SJCRH30 (cell line): Measurements from ENCODE around the gene NKIRAS2. TPM values are rescaled to one million over a fixed set of nuclear protein-coding genes. Genes with fewer than 3 reads are reported as not detected.
A peak's percentile ranks its signal among the peaks of the same experiment; 100 is the strongest.

ENCODE experiments used
- DNase-seq, 2 experiments: peaks; one replicate each; pipeline ENCODE4 v3.0.0-alpha.2; 2015 to 2020
- H3K27ac ChIP-seq: fragments of 250-450 bp; sonication (Bioruptor Pico); 2 replicates; pipeline ENCODE4 v1.5.1; 2020; ENCODE audit warnings: mild to moderate bottlenecking, moderate library complexity
- H3K27me3 ChIP-seq: fragments of 250-450 bp; sonication (Bioruptor Pico); 2 replicates; pipeline ENCODE4 v1.5.1; 2020; ENCODE audit warnings: mild to moderate bottlenecking, moderate library complexity
- H3K36me3 ChIP-seq: fragments of 250-450 bp; sonication (Bioruptor Pico); 2 replicates; pipeline ENCODE4 v1.5.1; 2020; ENCODE audit warnings: mild to moderate bottlenecking, moderate library complexity
- H3K4me1 ChIP-seq: fragments of 250-450 bp; sonication (Bioruptor Pico); 2 replicates; pipeline ENCODE4 v1.5.1; 2020; ENCODE audit warnings: mild to moderate bottlenecking, moderate library complexity
- H3K4me3 ChIP-seq: fragments of 250-450 bp; sonication (Bioruptor Pico); 2 replicates; pipeline ENCODE4 v1.5.1; 2020; ENCODE audit warnings: mild to moderate bottlenecking, moderate library complexity
- H3K9me3 ChIP-seq: fragments of 250-450 bp; sonication (Bioruptor Pico); replicated peaks from 2 replicates; pipeline ENCODE4 v1.5.1; 2020; ENCODE audit warnings: mild to moderate bottlenecking, moderate library complexity
- total RNA-seq: library from RNA; depleted of rRNA; stranded (reverse); fragments of >200 nt; shearing (Covaris generic); gene quantifications from 2 replicates; pipeline ENCODE4 v1.2.3, GENCODE V29; 2014

Gene NKIRAS2
- total RNA-seq, 1 experiment from 2014 or later, result 80.3 TPM

DNA sequence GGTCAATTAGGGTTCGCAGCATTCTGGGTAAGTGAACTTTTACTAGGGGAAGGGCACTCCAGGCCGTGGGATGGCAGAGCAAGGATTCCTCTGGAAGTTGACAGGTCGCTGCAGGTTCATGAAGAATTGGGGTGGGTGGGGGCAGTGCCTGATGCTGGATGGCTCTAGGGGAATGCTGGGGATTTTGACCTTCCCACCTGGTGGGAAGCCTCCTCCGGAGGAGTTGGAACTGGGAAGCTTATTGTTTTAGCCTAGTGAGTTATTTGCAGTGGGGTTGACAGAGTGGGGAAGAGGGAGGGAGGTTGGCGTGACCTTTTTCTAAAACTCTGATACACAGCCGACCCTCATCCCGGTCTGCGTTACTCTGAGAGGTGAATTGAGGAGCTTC is 31.1 kb downstream of the NKIRAS2 start:
- Histone ChIP-seq H3K4me1 (peaks cover 4% of the 10 kb centered on the region; the same call in 1 of the 2 replicates), H3K4me3 (no peak overlapping the region), H3K36me3 (no peaks in the 10 kb centered on the region), H3K27me3 (peaks cover 6% of the 10 kb centered on the region; the same call in 1 of the 2 replicates), H3K9me3 (no peaks in the 10 kb centered on the region), H3K27ac (no peak overlapping the region)
- DNase-seq, result no peak

DNA sequence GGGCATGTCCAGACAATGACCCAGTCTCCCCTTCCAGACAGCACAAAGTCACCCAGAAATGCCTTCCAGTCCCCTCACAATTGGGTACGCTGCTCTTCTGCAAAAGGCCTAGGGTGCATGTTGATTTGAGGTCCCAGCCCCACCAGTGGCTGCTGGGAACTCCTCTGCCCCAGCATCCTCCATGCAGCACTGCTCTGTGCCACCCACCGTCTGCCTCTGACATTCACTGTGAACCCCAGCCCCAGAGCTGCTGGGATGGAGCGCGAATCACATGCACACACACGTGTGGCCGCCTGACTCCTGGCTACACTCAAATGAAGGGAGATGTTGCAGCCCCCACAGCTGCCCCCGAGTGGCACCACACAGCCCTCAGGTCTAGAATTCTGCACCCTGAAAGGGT is 31.8 kb downstream of the NKIRAS2 start:
- H3K27me3 ChIP-seq, result peaks cover 6% of the 10 kb centered on the region; the same call in 1 of the 2 replicates
- H3K36me3 ChIP-seq, result no peaks in the 10 kb centered on the region
- H3K9me3 ChIP-seq, result no peaks in the 10 kb centered on the region
- DNase-seq, result no peak
- H3K27ac ChIP-seq, result no peak overlapping the region
- peaks cover 4% of the 10 kb centered on the region; the same call in 1 of the 2 replicates for H3K4me1 ChIP-seq
- H3K4me3 ChIP-seq, result no peak overlapping the region

DNA sequence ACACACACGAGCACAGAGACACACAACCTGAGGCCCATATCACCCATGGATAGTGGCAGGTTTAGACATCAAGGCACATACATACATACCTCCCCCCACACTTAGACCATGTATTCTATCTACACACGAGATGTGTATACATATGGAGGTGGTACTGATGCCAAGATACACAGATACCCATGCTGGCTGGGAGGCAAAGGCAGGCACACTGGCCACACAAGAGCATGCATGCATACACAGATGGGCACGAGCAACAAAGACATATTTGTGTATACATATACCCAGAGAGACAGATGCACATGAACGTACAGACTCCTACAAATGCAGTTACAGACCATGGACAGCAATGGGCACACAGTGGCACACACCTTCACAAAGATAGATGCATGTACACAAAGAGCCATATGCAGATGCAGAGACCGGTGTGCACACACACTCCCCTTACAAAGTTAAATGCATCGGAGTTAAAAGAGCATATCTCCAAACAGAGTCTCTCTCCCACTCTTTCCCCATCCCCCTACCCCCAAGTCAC is 32.5 kb downstream of the NKIRAS2 start:
- no peak for DNase-seq
- no peak overlapping the region for H3K4me3 ChIP-seq
- H3K36me3 ChIP-seq, result no peaks in the 10 kb centered on the region
- no peak overlapping the region for H3K27ac ChIP-seq
- no peaks in the 10 kb centered on the region for H3K9me3 ChIP-seq
- H3K4me1 ChIP-seq, result peaks cover 4% of the 10 kb centered on the region; the same call in 1 of the 2 replicates
- H3K27me3 ChIP-seq, result peaks cover 6% of the 10 kb centered on the region; the same call in 1 of the 2 replicates

DNA sequence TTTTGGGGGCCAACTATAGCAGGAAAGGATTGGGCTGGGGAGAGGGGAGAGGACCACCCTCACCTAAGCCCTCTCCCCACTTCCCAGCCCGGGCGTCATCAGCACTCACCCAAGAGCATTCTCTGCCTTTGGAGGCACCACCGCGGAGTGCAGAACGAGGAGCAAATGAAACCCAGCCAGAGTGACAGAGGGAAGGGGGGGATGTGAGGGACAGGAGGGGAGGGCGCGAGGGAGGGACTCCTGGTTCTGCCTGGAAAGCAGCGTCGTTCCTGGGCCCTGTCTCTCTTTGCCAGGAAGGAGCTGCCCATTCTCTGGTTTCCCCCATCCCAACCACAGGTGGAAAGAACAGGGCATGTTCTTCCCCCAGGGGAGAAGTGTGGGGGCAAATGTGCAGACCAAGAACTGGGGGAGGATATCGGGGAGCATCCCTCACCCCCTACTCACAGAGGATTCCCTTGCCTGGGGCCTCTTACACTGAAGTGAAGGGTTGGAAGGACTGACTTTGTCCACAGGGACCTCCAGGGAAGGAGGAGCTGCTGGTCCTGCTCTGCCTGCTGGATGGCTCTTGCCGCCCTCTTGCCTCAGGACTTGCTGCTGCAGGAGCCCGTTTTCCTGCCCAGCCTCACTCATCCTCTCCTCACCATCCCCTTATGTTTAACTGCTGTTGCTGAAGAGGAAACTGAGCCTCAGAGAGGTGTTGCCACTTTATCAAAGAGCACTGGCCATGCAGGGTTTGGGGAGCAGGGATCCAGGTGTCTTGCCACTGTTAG is 34.0 kb downstream of the NKIRAS2 start:
- Histone ChIP-seq H3K27me3 (peaks cover 6% of the 10 kb centered on the region; the same call in 1 of the 2 replicates), H3K27ac (no peak overlapping the region), H3K4me1 (peaks cover 9% of the 10 kb centered on the region; the same call in 1 of the 2 replicates), H3K9me3 (no peaks in the 10 kb centered on the region), H3K36me3 (no peaks in the 10 kb centered on the region), H3K4me3 (no peak overlapping the region)
- no peak for DNase-seq

DNA sequence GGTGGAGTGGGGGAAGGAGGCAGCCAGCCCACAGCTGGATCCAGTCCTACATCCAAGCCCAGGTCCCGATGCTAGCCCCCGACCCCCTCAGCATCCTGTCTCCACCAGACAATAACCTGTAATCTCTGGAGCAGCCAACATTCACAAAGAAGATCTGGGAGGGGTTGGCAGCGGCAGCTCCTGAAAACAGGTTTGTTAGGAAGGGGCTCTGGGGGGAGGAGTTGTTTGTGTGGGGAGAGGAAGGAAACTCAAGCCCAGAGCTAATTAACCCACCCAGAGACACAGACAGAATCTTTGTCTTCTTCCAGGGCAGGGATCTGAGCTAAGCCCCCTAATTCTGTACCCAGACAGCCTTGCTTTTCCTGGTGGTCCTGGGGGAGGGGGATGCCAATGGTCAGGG is 35.1 kb downstream of the NKIRAS2 start:
- no peak overlapping the region for H3K4me3 ChIP-seq
- DNase-seq, result no peak
- no peaks in the 10 kb centered on the region for H3K36me3 ChIP-seq
- H3K27me3 ChIP-seq, result peaks cover 6% of the 10 kb centered on the region; the same call in 1 of the 2 replicates
- H3K4me1 ChIP-seq, result peaks cover 9% of the 10 kb centered on the region; the same call in 1 of the 2 replicates
- no peaks in the 10 kb centered on the region for H3K9me3 ChIP-seq
- H3K27ac ChIP-seq, result no peak overlapping the region

DNA sequence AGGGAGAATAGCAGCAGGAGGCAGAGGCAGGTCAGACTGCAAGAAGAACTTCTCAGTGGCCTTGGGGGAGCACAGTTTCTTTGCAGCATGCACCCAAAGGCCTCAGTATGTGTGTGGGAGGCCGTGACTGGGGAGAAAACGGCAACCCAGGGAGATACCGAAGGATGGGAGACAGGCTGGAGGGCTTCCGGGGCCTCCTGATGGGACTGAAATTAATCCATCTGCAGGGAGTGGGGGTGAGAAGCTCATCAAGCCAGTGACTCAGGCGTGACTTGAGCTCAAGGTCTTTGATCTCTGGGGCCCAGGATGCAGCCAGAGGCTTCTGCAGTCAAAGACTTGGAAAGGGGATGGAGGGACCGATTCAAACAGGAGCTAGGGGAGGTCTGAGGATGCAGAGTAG is 35.6 kb downstream of the NKIRAS2 start:
- Histone ChIP-seq H3K4me1 (peaks cover 9% of the 10 kb centered on the region; the same call in 1 of the 2 replicates), H3K36me3 (no peaks in the 10 kb centered on the region), H3K4me3 (no peak overlapping the region), H3K27ac (no peak overlapping the region), H3K9me3 (no peaks in the 10 kb centered on the region), H3K27me3 (peaks cover 6% of the 10 kb centered on the region; the same call in 1 of the 2 replicates)
- DNase-seq, result no peak

DNA sequence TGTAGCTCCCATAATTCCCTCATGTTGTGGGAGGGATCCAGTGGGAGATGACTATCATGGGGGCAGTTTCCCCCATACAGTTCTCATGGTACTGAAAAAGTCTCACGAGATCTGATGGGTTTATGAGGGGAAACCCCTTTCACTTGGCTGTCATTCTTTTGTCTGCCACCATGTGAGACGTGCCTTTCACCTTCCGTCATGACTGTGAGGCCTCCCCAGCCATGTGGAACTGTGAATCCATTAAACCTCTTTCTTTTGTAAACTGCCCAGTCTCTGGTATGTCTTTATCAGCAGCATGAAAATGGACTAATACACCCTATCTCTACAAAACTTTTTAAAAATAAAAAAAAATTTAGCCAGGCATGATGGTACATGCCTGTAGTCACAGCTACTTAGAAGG is 36.7 kb downstream of the NKIRAS2 start:
- no peaks in the 10 kb centered on the region for H3K9me3 ChIP-seq
- no peak overlapping the region for H3K4me3 ChIP-seq
- H3K27ac ChIP-seq, result no peak overlapping the region
- no peak for DNase-seq
- H3K4me1 ChIP-seq, result peaks cover 15% of the 10 kb centered on the region
- H3K27me3 ChIP-seq, result peaks cover 6% of the 10 kb centered on the region; the same call in 1 of the 2 replicates
- H3K36me3 ChIP-seq, result no peaks in the 10 kb centered on the region

DNA sequence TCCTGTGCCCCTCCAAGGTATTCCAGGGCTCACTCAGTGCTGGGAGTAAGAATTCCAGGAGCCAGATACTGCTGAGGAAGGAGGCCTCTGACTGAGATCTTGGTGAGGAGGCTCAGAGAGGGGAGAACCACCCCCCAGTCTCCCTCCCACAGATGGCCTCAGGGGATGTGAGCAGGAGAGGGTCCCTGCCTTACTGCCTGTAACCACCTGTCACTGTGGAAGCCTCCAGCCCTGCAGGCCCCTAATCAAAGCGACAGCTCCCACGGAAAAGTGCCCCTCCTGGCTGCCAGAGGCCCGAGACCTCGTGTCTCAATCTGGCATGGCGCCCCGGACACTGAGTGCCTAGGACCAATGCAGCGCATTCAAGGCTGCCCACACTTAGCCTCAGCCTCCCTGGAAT is 38.2 kb downstream of the NKIRAS2 start:
- Histone ChIP-seq H3K27me3 (peaks cover 6% of the 10 kb centered on the region; the same call in 1 of the 2 replicates), H3K36me3 (no peaks in the 10 kb centered on the region), H3K27ac (no peak overlapping the region), H3K4me1 (peaks cover 28% of the 10 kb centered on the region), H3K9me3 (no peaks in the 10 kb centered on the region), H3K4me3 (no peak overlapping the region)
- peak; percentile 40 to 69 for DNase-seq

DNA sequence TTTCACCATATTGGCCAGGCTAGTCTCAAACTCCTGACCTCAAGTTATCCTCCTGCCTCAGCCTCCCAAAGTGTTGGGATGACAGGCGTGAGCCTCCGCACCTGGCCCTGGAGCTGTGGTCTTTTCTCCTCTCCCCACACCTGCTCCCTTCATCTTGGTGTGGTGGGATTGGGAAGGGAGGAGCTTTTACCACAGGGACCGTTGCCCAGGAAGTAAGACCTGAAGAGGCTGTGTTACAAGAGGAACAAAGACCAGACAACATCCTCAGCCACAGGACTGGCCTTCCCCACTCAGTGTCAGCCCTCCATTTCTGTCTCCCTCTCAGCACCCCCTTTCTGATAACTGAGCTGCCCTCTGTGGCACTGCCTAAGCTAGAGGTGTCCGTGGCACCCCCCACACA is 39.9 kb downstream of the NKIRAS2 start:
- no peak overlapping the region for H3K27ac ChIP-seq
- no peaks in the 10 kb centered on the region for H3K36me3 ChIP-seq
- DNase-seq, result no peak
- no peaks in the 10 kb centered on the region for H3K27me3 ChIP-seq
- H3K4me1 ChIP-seq, result peaks cover 39% of the 10 kb centered on the region
- no peak overlapping the region for H3K4me3 ChIP-seq
- no peaks in the 10 kb centered on the region for H3K9me3 ChIP-seq

DNA sequence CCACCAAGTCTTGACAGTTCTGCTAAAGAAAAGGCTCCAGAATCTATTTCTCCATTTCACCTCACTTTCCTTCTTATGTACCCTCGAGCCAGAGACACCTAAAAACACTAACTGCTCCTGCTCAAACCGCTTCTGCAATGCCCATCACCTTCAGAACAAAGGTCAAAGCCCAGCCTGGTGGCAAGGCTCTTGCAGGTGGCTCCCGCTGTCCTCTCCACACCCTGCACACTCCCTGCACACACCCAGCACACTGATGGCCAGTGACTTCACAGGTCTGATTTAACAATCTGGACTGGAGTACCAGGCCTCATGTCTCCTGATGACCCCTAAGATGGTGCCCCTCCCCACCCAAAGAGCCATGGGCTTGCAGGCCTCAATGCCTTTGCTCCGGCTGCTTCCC is 40.3 kb downstream of the NKIRAS2 start:
- Histone ChIP-seq H3K27me3 (no peaks in the 10 kb centered on the region), H3K4me3 (no peak overlapping the region), H3K27ac (no peak overlapping the region), H3K36me3 (no peaks in the 10 kb centered on the region), H3K9me3 (no peaks in the 10 kb centered on the region), H3K4me1 (peaks cover 38% of the 10 kb centered on the region)
- no peak for DNase-seq

DNA sequence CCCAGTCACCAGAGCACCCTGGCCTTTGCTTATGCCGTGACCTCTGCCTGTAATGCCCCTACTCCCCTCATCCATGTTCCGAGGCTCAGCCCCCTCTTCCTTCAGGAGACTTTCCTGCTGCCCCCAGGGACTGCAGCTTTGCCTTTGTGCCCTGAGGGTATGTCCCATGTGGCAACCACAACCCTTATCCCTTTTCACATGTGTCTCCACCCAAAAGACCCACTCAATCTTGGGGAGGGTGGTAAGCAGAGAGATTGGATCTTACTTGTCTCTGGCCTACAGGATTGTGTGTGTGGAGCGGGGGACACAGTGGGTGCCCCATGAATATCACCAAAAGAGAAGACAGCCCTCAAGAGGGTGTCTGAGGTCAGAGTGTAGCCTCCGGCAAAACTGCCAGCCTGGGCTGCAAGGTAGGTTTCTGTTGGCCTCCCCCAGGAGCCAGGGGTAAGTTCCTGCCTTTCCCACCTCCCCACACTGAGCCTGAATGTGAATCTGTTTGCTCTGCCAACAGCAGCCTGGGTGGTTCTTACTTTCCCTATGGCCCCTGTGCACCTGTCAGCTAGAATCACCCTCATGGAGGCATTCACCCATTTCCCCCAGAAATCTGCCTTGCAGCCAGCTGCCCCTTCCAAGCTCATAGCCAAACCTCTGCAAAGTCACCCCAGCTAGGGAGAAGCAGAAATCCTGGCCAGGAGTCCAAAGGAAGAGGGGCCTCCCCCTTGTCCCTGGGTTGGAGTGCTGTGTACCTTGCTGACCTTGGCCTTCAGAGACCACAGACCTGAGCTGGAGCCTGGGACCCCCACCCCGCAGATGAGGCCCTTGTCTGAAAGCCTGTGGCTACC is 42.0 kb downstream of the NKIRAS2 start:
- Histone ChIP-seq H3K4me3 (peak overlapping the region; percentile 18), H3K9me3 (no peaks in the 10 kb centered on the region), H3K27ac (peak overlapping the region; percentile 70), H3K4me1 (peaks cover 35% of the 10 kb centered on the region), H3K27me3 (no peaks in the 10 kb centered on the region), H3K36me3 (no peaks in the 10 kb centered on the region)
- peak; percentile 93 to 98 for DNase-seq

DNA sequence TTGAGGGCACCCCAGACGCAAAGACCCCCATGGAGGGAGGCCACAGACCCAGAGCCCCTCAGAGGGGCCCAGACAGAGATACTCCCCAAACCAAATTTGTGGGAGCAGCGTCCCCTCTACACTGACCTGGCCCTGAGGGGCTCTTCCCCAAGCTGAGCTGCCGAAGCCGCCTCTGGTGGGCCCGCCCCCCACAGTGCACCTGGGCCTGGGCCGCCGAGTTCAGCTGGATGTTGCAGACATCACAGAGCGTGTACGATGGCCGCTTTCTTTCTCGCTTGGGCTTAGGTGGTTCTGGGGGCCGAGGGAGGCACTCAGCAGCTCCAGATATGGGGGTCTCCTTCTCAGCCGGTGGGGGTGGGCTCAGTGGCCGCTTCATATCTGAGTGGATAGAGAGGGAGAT is 42.8 kb downstream of the NKIRAS2 start:
- peak overlapping the region; percentile 70 for H3K27ac ChIP-seq
- peak overlapping the region; percentile 18 for H3K4me3 ChIP-seq
- H3K27me3 ChIP-seq, result no peaks in the 10 kb centered on the region
- H3K4me1 ChIP-seq, result peaks cover 43% of the 10 kb centered on the region
- no peak for DNase-seq
- H3K36me3 ChIP-seq, result no peaks in the 10 kb centered on the region
- H3K9me3 ChIP-seq, result no peaks in the 10 kb centered on the region

DNA sequence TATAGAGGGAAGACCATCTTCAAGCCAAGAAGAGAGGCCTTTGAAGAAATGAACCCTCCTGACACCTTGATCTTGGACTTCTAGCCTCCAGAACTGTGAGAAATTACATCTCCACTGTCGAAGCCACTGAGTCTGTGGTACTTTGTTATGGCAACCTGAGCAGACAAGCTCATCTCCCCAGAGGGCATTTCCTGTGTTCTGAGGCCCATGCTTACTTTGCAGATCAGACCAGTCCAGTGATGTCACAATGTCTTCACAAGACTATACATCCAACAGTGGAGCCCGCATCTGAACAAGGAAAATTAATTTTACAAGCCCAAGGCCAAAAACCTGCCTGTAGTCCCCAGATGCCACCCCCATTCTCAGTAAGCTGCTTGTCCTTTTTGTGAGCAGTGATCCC is 45.3 kb downstream of the NKIRAS2 start:
- Histone ChIP-seq H3K4me1 (peaks cover 47% of the 10 kb centered on the region), H3K27me3 (no peaks in the 10 kb centered on the region), H3K4me3 (no peak overlapping the region), H3K27ac (no peak overlapping the region), H3K36me3 (no peaks in the 10 kb centered on the region), H3K9me3 (no peaks in the 10 kb centered on the region)
- no peak for DNase-seq

DNA sequence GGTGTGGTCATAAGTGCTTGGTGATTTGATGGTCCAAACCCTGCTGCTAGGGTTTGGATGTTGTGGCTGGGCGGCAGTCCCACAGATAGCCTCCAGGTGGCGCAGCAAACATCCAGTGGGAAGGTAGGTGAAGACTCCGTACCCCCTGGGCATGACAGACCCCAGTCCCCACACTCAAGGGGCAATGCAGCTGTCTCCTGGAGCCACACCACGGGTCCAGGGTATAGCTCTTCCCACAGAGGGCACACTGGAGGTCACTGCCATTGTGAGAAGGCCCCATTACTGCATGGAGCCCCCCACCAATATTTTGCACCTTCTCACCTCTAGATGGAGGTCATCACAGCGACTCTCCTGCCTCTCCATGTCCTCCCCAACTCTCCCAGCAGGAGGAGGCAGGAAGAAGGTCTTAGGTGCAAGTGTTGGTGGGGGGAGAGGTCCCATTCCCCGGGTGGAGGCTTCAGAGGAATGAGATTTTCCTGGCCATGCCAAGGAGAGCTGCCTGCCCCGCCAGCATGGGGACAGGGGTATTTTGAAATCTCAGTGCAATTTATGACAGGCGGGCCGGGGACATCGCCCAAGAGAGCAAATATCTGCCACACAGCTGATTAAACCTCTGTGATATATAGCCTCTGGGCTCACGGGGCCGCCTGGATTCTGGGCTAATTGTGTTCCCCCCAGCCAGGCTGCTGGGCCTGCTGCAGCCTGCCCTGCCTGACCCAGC is 47.6 kb downstream of the NKIRAS2 start:
- Histone ChIP-seq H3K27me3 (peaks cover 8% of the 10 kb centered on the region; the same call in 1 of the 2 replicates), H3K4me1 (peaks cover 33% of the 10 kb centered on the region), H3K27ac (peak overlapping the region; percentile 35), H3K36me3 (no peaks in the 10 kb centered on the region), H3K9me3 (no peaks in the 10 kb centered on the region), H3K4me3 (peak overlapping the region; percentile 17)
- peak; percentile 83 to 91 for DNase-seq
